ENCODE results near the gene IGSF23.

The IGSF23 gene

GRCh38 chr19:44613295-44614178, at the start of gene IGSF23:
TSS of gene IGSF23 (plus strand) at chr19:44613563. CDS start at chr19:44613646, 83 bp downstream.
- no peak for DNase-seq (ENCODE audit: low read depth)

GRCh38 chr19:44566984-44567383, 46.4 kb upstream of the IGSF23 start:
- DNase-seq (ENCODE audit: low read depth): no peak

- no peak for DNase-seq (ENCODE audit: low read depth)
These were observed 45.6 kb upstream of the IGSF23 start for GRCh38 chr19:44567745-44568144.

DNA sequence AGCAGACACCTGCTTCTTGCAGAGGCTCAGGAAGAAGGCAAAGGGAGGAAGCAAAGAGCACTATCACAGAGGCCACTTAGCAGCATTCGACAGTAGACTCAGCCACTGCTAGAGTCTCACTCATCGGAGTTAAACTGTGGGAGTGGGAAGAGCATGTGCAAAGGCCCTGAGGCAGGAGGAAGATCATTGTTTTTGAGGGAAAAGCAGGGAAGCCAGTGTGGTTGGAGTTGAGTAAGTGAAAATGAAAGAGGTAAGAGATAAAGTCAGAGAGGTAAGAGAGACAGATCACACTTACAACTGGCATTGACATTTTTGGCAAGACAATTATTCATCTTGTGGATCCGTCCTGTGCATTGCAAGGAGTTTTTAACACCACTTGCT, 42.8 kb upstream of the IGSF23 start:
- DNase-seq (ENCODE audit: low read depth): no peak

GRCh38 chr19:44570984-44571684, 42.2 kb upstream of the IGSF23 start:
- DNase-seq (ENCODE audit: low read depth): no peak

DNA sequence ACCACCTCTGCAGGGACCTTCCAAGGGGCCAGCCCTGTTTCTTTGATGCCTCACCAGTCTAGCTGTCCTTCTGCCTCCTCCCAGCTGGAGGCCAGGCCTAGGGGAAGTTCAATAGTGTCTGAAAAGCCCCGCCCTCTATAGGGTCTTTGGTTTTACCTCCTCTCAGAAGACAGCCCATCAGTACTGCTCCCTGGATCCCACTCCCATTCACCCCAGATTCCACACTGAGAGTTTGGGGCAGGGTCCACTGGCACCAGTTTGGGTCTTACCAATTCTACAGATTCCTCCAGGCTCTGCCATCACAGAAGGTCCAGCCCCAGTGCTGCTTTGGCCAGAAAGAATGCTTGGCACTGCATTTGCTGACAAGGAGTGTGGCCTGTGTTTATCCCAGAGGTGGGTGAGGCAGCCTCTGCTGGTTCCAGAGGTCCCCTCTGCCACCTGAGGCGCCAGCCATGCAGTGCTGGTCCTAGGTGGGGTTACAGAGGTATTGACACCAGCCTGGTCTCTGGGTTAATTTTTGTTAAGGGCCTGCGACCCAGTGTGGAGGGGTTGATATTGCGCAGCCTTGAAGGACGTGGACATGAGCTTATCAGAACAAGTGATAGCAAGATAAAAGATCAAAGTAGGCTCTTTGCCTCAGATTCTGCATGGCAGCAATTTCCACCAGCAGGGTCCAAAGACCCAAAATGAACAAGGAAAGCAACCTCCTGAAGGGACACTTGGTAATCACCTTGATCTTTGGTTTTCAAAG, 41.4 kb upstream of the IGSF23 start:
- DNase-seq (ENCODE audit: low read depth): no peak

DNA sequence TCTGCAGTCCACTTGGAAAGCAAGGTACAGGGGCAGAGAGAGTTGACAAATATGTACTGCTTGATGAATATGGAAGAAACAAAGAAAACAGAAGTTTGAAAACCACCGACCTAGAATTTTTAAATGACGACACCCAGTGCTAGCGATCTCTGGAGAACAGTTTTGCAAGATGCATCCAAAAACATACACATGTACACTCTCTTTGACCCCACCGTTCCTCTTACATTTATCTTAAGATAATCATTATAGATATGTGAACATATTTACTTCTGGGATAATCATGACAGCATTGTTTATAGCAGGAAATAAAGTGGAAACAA, 40.8 kb upstream of the IGSF23 start:
- DNase-seq (ENCODE audit: low read depth): no peak

- DNase-seq (ENCODE audit: low read depth): no peak
These were observed 40.2 kb upstream of the IGSF23 start for GRCh38 chr19:44573183-44573582.

- DNase-seq (ENCODE audit: low read depth): no peak
These were observed 39.7 kb upstream of the IGSF23 start for GRCh38 chr19:44573627-44574026.

DNA sequence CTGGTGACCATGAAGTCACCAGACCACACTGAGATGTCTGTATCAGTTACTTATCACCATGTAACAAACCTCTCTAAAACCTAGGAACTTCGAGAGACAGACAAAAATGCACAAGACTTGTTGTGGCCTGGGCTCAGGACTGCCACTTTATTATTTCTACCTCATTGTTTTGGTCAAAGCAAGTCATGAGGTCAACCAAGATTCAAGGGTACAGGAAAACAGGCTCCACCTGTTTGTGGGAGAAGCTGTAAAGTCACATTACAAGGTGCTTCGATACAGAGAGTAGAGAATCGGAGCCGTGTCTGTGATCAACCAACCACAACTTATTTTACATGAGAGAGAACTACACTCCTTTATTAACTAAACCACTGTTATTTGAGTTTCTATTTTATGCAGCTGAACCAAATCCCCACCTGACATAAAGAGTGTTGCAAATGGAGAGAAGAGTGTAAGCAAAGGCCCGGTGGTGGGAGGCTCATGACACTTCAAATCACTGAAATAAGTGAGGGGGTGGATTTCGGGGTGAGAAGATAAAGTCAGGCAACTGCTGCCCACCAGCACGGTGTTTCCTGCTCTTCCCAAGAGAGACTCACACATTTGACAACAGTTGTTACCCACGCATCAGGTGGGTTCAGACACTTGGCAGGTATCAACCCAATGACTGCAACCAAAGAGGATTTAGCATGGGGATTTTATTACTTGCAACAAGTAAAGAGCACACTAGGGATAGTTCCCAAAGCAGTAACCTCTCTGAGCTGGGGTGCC, 39.0 kb upstream of the IGSF23 start:
- DNase-seq (ENCODE audit: low read depth): no peak

GRCh38 chr19:44575116-44575700, 38.2 kb upstream of the IGSF23 start:
- no peak for DNase-seq (ENCODE audit: low read depth)

DNA sequence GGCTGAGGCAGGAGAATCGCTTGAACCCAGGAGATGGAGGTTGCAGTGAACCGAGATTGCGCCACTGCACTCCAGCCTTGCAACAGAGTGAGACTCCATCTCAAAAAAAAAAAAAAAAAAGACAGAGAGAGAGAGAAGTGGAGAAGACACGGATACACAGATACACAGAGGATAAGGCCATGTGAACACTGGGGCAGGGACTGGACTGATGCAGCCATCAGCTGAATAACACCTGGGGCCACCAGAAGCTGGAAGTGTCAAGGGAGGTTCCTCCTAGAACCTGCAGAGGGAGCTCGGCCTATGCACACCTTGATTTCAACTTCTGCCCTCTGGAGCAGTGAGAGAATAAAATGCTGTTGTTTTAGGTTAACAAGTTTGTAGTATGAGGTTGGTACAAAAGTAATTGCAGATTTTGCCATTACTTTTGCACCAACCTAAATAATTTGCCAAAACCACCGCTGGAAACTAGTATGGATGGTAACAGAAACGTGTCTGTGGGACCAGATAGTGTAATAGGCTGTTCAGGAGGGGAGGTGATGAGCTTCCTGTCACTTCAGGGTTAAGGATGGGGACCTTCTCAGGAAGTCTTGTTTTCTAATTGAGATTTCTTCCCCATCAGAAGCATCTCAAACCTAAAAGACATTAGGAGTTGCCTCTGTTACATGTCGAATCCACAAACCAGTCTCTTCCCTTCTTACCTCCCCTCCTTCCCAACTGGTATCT, 36.4 kb upstream of the IGSF23 start:
- DNase-seq (ENCODE audit: low read depth): no peak

- no peak for DNase-seq (ENCODE audit: low read depth)
These were observed 35.8 kb upstream of the IGSF23 start for GRCh38 chr19:44577566-44577874.

DNA sequence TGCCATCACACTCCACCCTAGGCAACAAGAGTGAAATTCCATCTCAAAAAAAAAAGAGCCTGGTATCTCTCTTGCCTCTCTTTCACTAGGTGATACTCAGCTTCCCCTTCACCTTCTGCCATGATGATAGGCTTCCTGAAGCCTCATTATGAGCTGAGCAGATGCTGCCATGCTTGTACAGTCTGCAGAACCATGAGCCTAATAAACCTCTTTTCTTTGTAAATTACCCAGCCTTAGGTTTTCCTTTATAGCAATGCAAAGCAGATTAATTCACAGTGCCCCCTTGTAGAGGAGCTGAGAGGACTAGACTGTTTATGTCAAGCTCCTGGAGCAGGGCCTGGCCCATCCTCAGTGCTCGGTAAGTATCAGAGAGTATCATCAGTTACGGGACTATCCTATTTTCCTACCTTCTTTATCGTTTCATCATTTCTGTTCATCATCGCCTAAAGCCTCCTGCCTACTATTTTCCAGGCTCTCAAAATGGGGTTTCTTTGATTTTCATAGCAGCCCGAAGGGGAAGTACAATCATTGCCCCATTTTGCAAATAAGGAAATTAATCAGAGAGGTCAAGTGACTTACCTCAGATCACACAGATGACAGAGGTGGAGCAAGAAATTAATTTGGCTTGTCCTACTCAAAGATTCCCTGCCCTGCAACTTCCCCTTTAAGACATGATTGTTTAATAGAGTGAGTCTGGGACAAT, 33.5 kb upstream of the IGSF23 start:
- DNase-seq (ENCODE audit: low read depth): no peak

DNA sequence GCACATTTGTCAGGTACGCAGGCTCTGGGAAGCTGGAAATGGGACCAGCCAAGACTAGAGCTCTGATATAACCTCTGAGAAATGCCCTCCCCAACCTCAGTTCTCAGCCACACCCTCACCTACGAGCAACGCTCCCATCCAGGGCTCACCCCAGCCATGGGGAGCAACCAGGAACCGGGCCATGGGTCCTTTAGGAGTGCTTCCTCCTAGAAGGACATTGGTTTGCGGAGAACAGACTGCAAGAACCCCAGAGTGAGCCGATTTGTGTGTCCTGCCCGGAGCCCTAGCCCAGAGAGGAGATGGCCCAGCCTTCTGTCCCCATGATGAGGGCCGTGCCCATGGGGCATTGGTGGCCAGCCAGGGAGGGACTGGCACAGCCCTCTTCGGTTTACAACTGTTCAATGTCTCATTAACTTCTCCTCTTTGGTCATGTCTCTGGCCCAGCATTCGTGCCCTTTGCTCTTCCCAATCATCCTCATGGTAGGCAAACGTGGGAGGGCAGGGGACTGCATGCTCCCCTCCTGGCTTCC, 32.9 kb upstream of the IGSF23 start:
- no peak for DNase-seq (ENCODE audit: low read depth)

DNA sequence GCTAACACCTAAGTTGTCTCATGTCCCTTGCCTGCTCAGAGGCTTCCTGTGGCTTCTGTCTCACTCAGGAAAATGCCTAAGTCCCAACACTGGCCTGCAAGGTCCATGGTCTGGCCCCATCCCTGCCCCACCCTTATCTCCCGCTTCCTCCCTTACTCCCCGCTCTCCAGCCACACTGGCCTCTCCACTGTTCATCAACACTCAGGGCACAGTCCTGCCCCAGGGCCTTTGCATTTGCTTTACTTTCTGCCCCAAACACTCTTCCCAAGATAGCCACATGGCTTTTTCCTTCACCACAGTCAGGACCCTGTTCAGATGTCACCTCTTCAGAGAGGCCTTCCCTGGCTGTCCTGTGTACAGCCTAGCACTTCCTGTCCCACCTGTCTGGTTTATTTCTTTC, 32.1 kb upstream of the IGSF23 start:
- no peak for DNase-seq (ENCODE audit: low read depth)

DNA sequence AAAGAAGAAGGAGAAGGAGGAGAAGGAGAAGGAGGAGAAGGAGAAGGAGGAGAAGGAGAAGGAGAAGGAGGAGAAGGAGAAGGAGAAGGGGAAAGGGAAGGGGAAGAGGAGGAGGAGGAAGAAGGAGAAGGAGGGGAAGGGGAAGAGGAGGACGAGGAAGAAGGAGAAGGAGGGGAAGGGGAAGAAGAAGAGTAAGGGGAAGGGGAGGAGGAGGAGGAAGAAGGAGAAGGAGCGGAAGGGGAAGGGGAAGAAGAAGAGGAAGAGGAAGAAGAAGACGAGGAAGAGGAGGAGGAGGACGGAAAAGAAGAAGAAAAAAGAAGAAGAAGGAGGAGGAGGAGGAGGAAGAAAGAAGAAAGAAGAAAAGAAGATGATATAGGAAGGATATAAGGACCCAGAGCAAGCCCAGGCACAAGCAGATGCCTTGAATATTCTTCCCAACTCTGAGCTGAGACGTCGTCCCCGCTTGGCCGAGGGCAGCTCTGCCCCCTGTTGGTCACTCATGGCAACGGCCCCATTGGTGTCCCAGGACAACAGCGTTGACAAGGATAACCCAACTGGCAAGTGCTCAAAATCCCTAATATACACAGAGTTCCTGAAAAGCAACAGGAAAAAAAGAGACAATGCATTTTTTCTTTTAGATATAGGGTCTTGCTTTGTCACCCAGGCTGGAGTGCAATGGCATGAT, 30.6 kb upstream of the IGSF23 start:
- no peak for DNase-seq (ENCODE audit: low read depth)

- DNase-seq (ENCODE audit: low read depth): no peak
These were observed 27.8 kb upstream of the IGSF23 start for GRCh38 chr19:44585371-44586133.

All from non-pigmented ciliary epithelial cell (primary cell).